IMR-90 (cell line): ENCODE data around the gene APLN. TPM values are rescaled to one million over a fixed set of nuclear protein-coding genes. Genes with fewer than 3 reads are reported as not detected.

Experiments used
- ATAC-seq: fragments of 200-7000 bp; cut with Tn5 transposase; 2 replicates; pipeline ENCODE4 v1.9.1; 2020; ENCODE audit warnings: low read depth, mild to moderate bottlenecking, moderate library complexity
- BruUV-seq: library from RNA; stranded (reverse); fragments of 400-500 nt; replicated peaks from 2 replicates; lab custom pipeline; 2021; lab: Mats Ljungman, UMichigan
- CTCF ChIA-PET: fragments of 300-600 bp; formaldehyde crosslinking; extraction: SDS; loops from one replicate; lab custom pipeline; 2021; ENCODE audit warnings: antibody characterized with exemption; lab: Yijun Ruan, JAX
- POLR2A ChIA-PET: fragments of 300-600 bp; sonication (Branson Sonifier 250); formaldehyde crosslinking; loops from one replicate; lab custom pipeline; 2022; ENCODE audit warnings: antibody characterized with exemption; ENCODE audit not compliant: unreplicated experiment; lab: Charles Lee
- DNase-seq: peaks from one replicate; pipeline ENCODE4 v3.0.0; 2013
- H2AFZ ChIP-seq: replicated peaks from 2 replicates; pipeline ENCODE3; 2013; ENCODE audit warnings: low read length, mild to moderate bottlenecking; ENCODE audit not compliant: poor library complexity
- H2AK5ac ChIP-seq: 2 replicates; pipeline ENCODE4 v1.6.1; 2013; ENCODE audit warnings: low read depth, low read length, inconsistent platforms
- H2AK9ac ChIP-seq: replicated peaks from 2 replicates; pipeline ENCODE3; 2013; ENCODE audit warnings: mild to moderate bottlenecking, low read depth, low read length, moderate library complexity; ENCODE audit not compliant: poor library complexity
- H2BK120ac ChIP-seq: 2 replicates; pipeline ENCODE4 v1.6.1; 2013; ENCODE audit warnings: low read depth, low read length, inconsistent platforms
- H2BK15ac ChIP-seq: 3 replicates; pipeline ENCODE4 v1.6.1; 2013; ENCODE audit warnings: low read depth, low read length, inconsistent platforms
- H2BK20ac ChIP-seq: 2 replicates; pipeline ENCODE4 v1.6.1; 2013; ENCODE audit warnings: low read depth, mild to moderate bottlenecking, inconsistent platforms, low read length, moderate library complexity
- H2BK5ac ChIP-seq: 2 replicates; pipeline ENCODE4 v1.6.1; 2013; ENCODE audit warnings: mild to moderate bottlenecking, low read depth, low read length, inconsistent platforms; ENCODE audit not compliant: poor library complexity, severe bottlenecking
- H3K14ac ChIP-seq: replicated peaks from 2 replicates; pipeline ENCODE4 v1.6.1; 2013; ENCODE audit warnings: low read depth, low read length, inconsistent platforms
- H3K18ac ChIP-seq: 2 replicates; pipeline ENCODE4 v1.6.1; 2013; ENCODE audit warnings: low read depth, low read length, control low read depth
- H3K23ac ChIP-seq: 2 replicates; pipeline ENCODE4 v1.6.1; 2013; ENCODE audit warnings: low read depth, low read length, inconsistent platforms
- H3K27ac ChIP-seq: 2 replicates; pipeline ENCODE4 v1.5.1; 2013; ENCODE audit warnings: mild to moderate bottlenecking, control low read depth, low read length; ENCODE audit not compliant: insufficient read depth
- H3K27me3 ChIP-seq: 2 replicates; pipeline ENCODE4 v1.6.1; 2013; ENCODE audit warnings: low read length; ENCODE audit not compliant: control insufficient read depth, insufficient read depth
- H3K36me3 ChIP-seq: 2 replicates; pipeline ENCODE4 v1.6.1; 2013; ENCODE audit warnings: low read length, mixed read lengths; ENCODE audit not compliant: control insufficient read depth, insufficient read depth
- H3K4ac ChIP-seq: 2 replicates; pipeline ENCODE4 v1.6.1; 2013; ENCODE audit warnings: low read depth, low read length, inconsistent platforms
- H3K4me1 ChIP-seq: 2 replicates; pipeline ENCODE4 v1.6.1; 2013; ENCODE audit warnings: low read length, mixed read lengths; ENCODE audit not compliant: control insufficient read depth, insufficient read depth
- H3K4me2 ChIP-seq: 2 replicates; pipeline ENCODE4 v1.6.1; 2013; ENCODE audit warnings: low read depth, mild to moderate bottlenecking, control low read depth, low read length, moderate library complexity
- H3K4me3 ChIP-seq: 2 replicates; pipeline ENCODE4 v1.5.1; 2013; ENCODE audit warnings: low read depth, mild to moderate bottlenecking, control low read depth, low read length, moderate library complexity; ENCODE audit not compliant: insufficient read depth
- H3K56ac ChIP-seq: 2 replicates; pipeline ENCODE4 v1.6.1; 2013; ENCODE audit warnings: low read length, inconsistent platforms; ENCODE audit not compliant: insufficient read depth; ENCODE audit errors: extremely low read depth
- H3K79me1 ChIP-seq, 2 experiments: 2 replicates each; pipeline ENCODE4 v1.6.1; 2013; ENCODE audit warnings: low read length in 2 of 2, inconsistent platforms in 1 of 2, low read depth in 1 of 2
- H3K9ac ChIP-seq: 2 replicates; pipeline ENCODE4 v1.6.1; 2013; ENCODE audit warnings: low read depth, low read length, control low read depth
- H3K9me1 ChIP-seq: 2 replicates; pipeline ENCODE4 v1.6.1; 2013; ENCODE audit warnings: low read length, inconsistent platforms; ENCODE audit not compliant: insufficient read depth
- H3K9me3 ChIP-seq: 2 replicates; pipeline ENCODE4 v1.6.1; 2013; ENCODE audit warnings: low read length; ENCODE audit not compliant: control insufficient read depth, insufficient read depth
- H4K20me1 ChIP-seq: 2 replicates; pipeline ENCODE4 v1.6.1; 2013; ENCODE audit warnings: low read length, inconsistent platforms; ENCODE audit not compliant: insufficient read depth
- H4K5ac ChIP-seq: 2 replicates; pipeline ENCODE4 v1.6.1; 2013; ENCODE audit warnings: mild to moderate bottlenecking, low read depth, low read length, control low read depth
- H4K8ac ChIP-seq, 2 experiments: 2 replicates each; pipeline ENCODE4 v1.6.1; 2013; ENCODE audit warnings: low read depth in 2 of 2, low read length in 2 of 2, control low read depth in 1 of 2, inconsistent platforms in 1 of 2
- H4K91ac ChIP-seq: 2 replicates; pipeline ENCODE4 v1.6.1; 2013; ENCODE audit warnings: low read depth, low read length, inconsistent platforms; ENCODE audit not compliant: insufficient read depth
- CHD1 ChIP-seq: IDR thresholded peaks from 2 replicates; pipeline ENCODE4 v1.6.1; 2012; ENCODE audit warnings: low read depth, low read length, improper control_type of control experiment
- MAFK ChIP-seq: IDR thresholded peaks from 2 replicates; pipeline ENCODE4 v1.6.1; 2012; ENCODE audit warnings: low read depth, low read length, improper control_type of control experiment
- MXI1 ChIP-seq: IDR thresholded peaks from 2 replicates; pipeline ENCODE4 v1.6.1; 2012; ENCODE audit warnings: low read depth, mild to moderate bottlenecking, low read length, moderate library complexity, borderline replicate concordance
- NFE2L2 ChIP-seq: fragments of 150-350 bp; IDR thresholded peaks from 2 replicates; pipeline ENCODE4 v1.6.1; 2016; ENCODE audit warnings: low read depth, mild to moderate bottlenecking, low read length
- POLR2A ChIP-seq: IDR thresholded peaks from 2 replicates; pipeline ENCODE4 v1.6.1; 2012; ENCODE audit warnings: mild to moderate bottlenecking, low read depth, low read length
- SMC3 ChIP-seq: fragments of 150-350 bp; IDR thresholded peaks from 2 replicates; pipeline ENCODE4 v1.6.1; 2016; ENCODE audit warnings: low read depth, mild to moderate bottlenecking, antibody characterized with exemption, low read length, moderate library complexity
- WGBS, 2 experiments: methylation state at CpG; one replicate each; pipeline versions ENCODE4 v1.1.5 to v1.1.7; 2013; ENCODE audit warnings: missing lambda C conversion rate in 2 of 2; ENCODE audit not compliant: insufficient read length in 1 of 2; ENCODE audit errors: extremely low coverage in 2 of 2; 5-methylcytosine and 5-hydroxymethylcytosine counted together
- dilution Hi-C: fragments of 300-500 bp; cut with HindIII; formaldehyde crosslinking; loops from one replicate; pipeline ENCODE4 v1.14.3; 2018; ENCODE audit warnings: low sequenced_read_pairs; ENCODE audit not compliant: unreplicated experiment
- in situ Hi-C: fragments of 300-500 bp; cut with MboI; formaldehyde crosslinking; loops from 3 replicates; pipeline ENCODE4 v1.14.3; 2019; ENCODE audit warnings: low sequenced_read_pairs, inconsistent platforms, mixed read lengths
- intact Hi-C: fragments of 100-400 bp; cut with micrococcal nuclease; formaldehyde crosslinking; loops from 2 replicates; pipeline ENCODE4 v1.10.0; 2022
- polyA plus RNA-seq, 3 experiments: library from polyadenylated mRNA; depleted of rRNA; stranded (reverse); fragments of >200 nt; gene quantifications; 2 replicates each; pipeline ENCODE4 v1.2.3, GENCODE V29; 2012; ENCODE audit warnings: low replicate concordance in 1 of 3
- total RNA-seq: library from RNA; depleted of rRNA; stranded (reverse); fragments of >200 nt; gene quantifications from 2 replicates; pipeline ENCODE4 v1.2.3, GENCODE V29; 2012

The APLN gene
- total and polyA plus RNA-seq, 2 of the 4 experiments (the other 2 are of a cell fraction): 0.18 to 0.72 TPM

DNA sequence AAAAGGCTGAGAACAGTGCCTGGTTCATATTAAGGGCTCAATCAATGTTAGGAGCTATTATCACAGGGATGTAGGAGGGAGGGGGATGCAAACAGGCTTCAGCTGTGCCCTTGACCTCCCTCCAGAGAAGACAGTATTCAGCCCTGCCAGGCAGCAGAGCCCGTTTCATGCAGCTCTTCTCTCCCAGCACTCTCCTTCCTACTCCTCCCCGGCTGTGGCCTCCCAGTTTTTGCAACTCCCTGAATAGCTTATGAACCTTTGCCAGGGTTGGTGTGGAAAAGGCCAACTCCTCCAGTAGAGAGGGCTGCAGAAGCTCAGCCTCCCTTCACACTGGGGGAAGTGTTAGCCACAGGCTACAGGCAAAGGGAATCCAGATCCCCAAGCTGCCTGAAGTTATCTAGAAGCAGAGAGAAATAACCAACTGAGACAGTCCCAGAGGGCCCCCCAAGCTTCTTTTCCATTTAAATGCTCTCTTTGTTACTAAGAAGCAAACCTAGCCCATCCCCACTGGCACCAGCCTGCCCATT, 31.7 kb upstream of the APLN start:
- no peaks in the 10 kb centered on the region for H3K79me1 ChIP-seq
- H3K4me1 ChIP-seq: no peaks in the 10 kb centered on the region
- H2AFZ ChIP-seq: no peak overlapping the region
- no peaks in the 10 kb centered on the region for H3K36me3 ChIP-seq
- no peak overlapping the region for H3K4ac ChIP-seq
- in situ Hi-C loops: no loop called here
- H3K4me2 ChIP-seq: no peak overlapping the region
- H4K8ac ChIP-seq: no peak overlapping the region
- no peak overlapping the region for H3K14ac ChIP-seq
- no peak overlapping the region for H3K56ac ChIP-seq
- H4K5ac ChIP-seq: no peak overlapping the region
- H2BK120ac ChIP-seq: no peak overlapping the region
- no peak overlapping the region for H3K23ac ChIP-seq
- H4K91ac ChIP-seq: no peak overlapping the region
- H2AK5ac ChIP-seq: no peak overlapping the region
- DNase-seq (peak; percentile 5), ATAC-seq (peak; percentile 32; the same call in 1 of the 2 replicates)
- TF ChIP-seq CHD1 (no peak), NFE2L2 (no peak), MAFK (no peak), POLR2A (no peak), SMC3 (no peak), MXI1 (no peak)
- CTCF ChIA-PET: no interaction called here
- no peaks in the 10 kb centered on the region; the same call in 1 of the 2 replicates for H3K9me3 ChIP-seq
- no peak overlapping the region for H2BK5ac ChIP-seq
- intact Hi-C loops: no loop called here
- BruUV-seq: no TSS peak
- no peaks in the 10 kb centered on the region for H3K9me1 ChIP-seq
- H3K27me3 ChIP-seq: peaks cover 16% of the 10 kb centered on the region; the same call in 1 of the 2 replicates
- no CpG with 5 or more reads among the region's 2 CpGs for WGBS, 2 experiments
- H3K4me3 ChIP-seq: no peak overlapping the region
- dilution Hi-C loops: no loop called here
- no peaks in the 10 kb centered on the region for H4K20me1 ChIP-seq
- POLR2A ChIA-PET: no interaction called here
- H2BK15ac ChIP-seq: no peak overlapping the region
- no peak overlapping the region for H2BK20ac ChIP-seq
- H3K27ac ChIP-seq: no peak overlapping the region
- no peak overlapping the region for H3K9ac ChIP-seq
- H3K18ac ChIP-seq: no peak overlapping the region
- H2AK9ac ChIP-seq: no peak overlapping the region
